A549 (cell line): ENCODE data around the gene INHBE. TPM values are rescaled to one million over a fixed set of nuclear protein-coding genes. Genes with fewer than 3 reads are reported as not detected.

Source experiments
- ATAC-seq, 2 experiments: fragments of 200-7000 bp in 1 of 2; fragments of >200 bp in 1 of 2; cut with Nextera tagmentation in 1 of 2; cut with Tn5 transposase in 1 of 2; 3 replicates each; pipeline versions ENCODE4 v1.8.0 to v1.9.1; 2018 to 2020; ENCODE audit warnings: mild to moderate bottlenecking in 1 of 2, moderate library complexity in 1 of 2
- CTCF ChIA-PET: fragments of 300-600 bp; sonication (Branson Sonifier 250); formaldehyde crosslinking; extraction: SDS; loops from one replicate; lab custom pipeline; 2021; ENCODE audit warnings: antibody characterized with exemption, inconsistent platforms; lab: Yijun Ruan, JAX
- POLR2A ChIA-PET: fragments of 350-600 bp; formaldehyde crosslinking; extraction: SDS; loops from one replicate; lab custom pipeline; 2021; ENCODE audit warnings: antibody characterized with exemption, inconsistent platforms; lab: Yijun Ruan, JAX
- DNase-seq, 2 experiments: peaks; one replicate each; pipeline versions ENCODE4 v3.0.0 to v3.0.0-alpha.2; 2011 to 2016; ENCODE audit warnings: low read depth in 1 of 2, low spot score in 1 of 2
- FAIRE-seq: peaks from 2 replicates; lab custom pipeline; 2011; peaks lifted over from hg19 to GRCh38; lab: Jason Lieb, UNC
- H3K27ac ChIP-seq, 2 experiments: fragments of >200 bp; sonication (Bioruptor Twin); formaldehyde crosslinking; 3 replicates each; pipeline ENCODE4 v1.5.1; 2016 to 2017
- H3K4me1 ChIP-seq: fragments of >200 bp; sonication (Bioruptor Twin); formaldehyde crosslinking; 3 replicates; pipeline ENCODE4 v1.6.1; 2016
- H3K4me2 ChIP-seq: fragments of >200 bp; sonication (Bioruptor Twin); formaldehyde crosslinking; 3 replicates; pipeline ENCODE4 v1.6.1; 2016
- H3K4me3 ChIP-seq: fragments of >200 bp; sonication (Bioruptor Twin); formaldehyde crosslinking; 3 replicates; pipeline ENCODE4 v1.5.1; 2016
- H3K9me3 ChIP-seq: fragments of >200 bp; sonication (Bioruptor Twin); formaldehyde crosslinking; 3 replicates; pipeline ENCODE4 v1.6.1; 2016
- CBX8 ChIP-seq: fragments of 200-600 bp; sonication (generic); IDR thresholded peaks from 2 replicates; pipeline ENCODE4 v1.6.1; 2016
- CHD4 ChIP-seq: fragments of 200-600 bp; sonication (generic); IDR thresholded peaks from 2 replicates; pipeline ENCODE4 v1.6.1; 2016; ENCODE audit warnings: antibody characterized with exemption, mild to moderate bottlenecking, borderline replicate concordance
- E2F6 ChIP-seq: IDR thresholded peaks from 2 replicates; pipeline ENCODE4 v1.6.1; 2012; ENCODE audit warnings: low read depth, borderline replicate concordance
- EP300 ChIP-seq, 2 experiments: fragments of >200 bp; sonication (Bioruptor Twin); formaldehyde crosslinking; IDR thresholded peaks; 2 replicates in 1 of 2; 3 replicates in 1 of 2; pipeline ENCODE4 v1.6.1; 2016 to 2017
- ESRRA ChIP-seq: fragments of 150-350 bp; IDR thresholded peaks from 2 replicates; pipeline ENCODE4 v1.6.1; 2014; ENCODE audit warnings: mild to moderate bottlenecking, low read length, borderline replicate concordance
- FOSL2 ChIP-seq, 2 experiments: fragments of 450-650 bp in 1 of 2; fragments of >200 bp in 1 of 2; sonication (Bioruptor Twin) in 1 of 2; formaldehyde crosslinking; IDR thresholded peaks; 2 replicates each; pipeline versions ENCODE4 v1.5.0 to v1.6.1; 2016 to 2020; ENCODE audit warnings: mild to moderate bottlenecking in 1 of 2, moderate library complexity in 1 of 2
- HDAC2 ChIP-seq: fragments of 200-600 bp; sonication (generic); IDR thresholded peaks from 2 replicates; pipeline ENCODE4 v1.6.1; 2016
- HMGXB4 ChIP-seq: fragments of 250-450 bp; sonication (Bioruptor Pico); IDR thresholded peaks from 2 replicates; pipeline ENCODE4 v1.5.0; 2021; ENCODE audit warnings: mild to moderate bottlenecking, moderate library complexity, borderline replicate concordance
- JUN ChIP-seq, 2 experiments: fragments of >200 bp; sonication (Bioruptor Twin); formaldehyde crosslinking; IDR thresholded peaks; 2 replicates in 1 of 2; 3 replicates in 1 of 2; pipeline ENCODE4 v1.6.1; 2016 to 2017
- MAZ ChIP-seq: fragments of 150-350 bp; IDR thresholded peaks from 2 replicates; pipeline ENCODE4 v1.6.1; 2014; ENCODE audit warnings: antibody characterized with exemption, low read depth, low read length, borderline replicate concordance
- NFE2L2 ChIP-seq: fragments of 150-350 bp; conservative IDR thresholded peaks from 2 replicates; pipeline ENCODE4 v1.6.1; 2014; ENCODE audit warnings: low read length
- PHF8 ChIP-seq: fragments of 200-600 bp; sonication (generic); IDR thresholded peaks from 2 replicates; pipeline ENCODE4 v1.6.1; 2016; ENCODE audit warnings: low read depth, mild to moderate bottlenecking, antibody characterized with exemption, moderate library complexity, borderline replicate concordance
- POLR2A ChIP-seq: IDR thresholded peaks from 2 replicates; pipeline ENCODE4 v1.6.1; 2012; ENCODE audit warnings: mild to moderate bottlenecking, low read length
- RCOR1 ChIP-seq: fragments of 150-350 bp; IDR thresholded peaks from 2 replicates; pipeline ENCODE4 v1.6.1; 2014; ENCODE audit warnings: antibody characterized with exemption, low read length, low read depth
- RFX5 ChIP-seq: fragments of 450-650 bp; IDR thresholded peaks from 2 replicates; pipeline ENCODE4 v1.7.1; 2014; ENCODE audit warnings: antibody characterized with exemption, mild to moderate bottlenecking, moderate library complexity
- SMC3 ChIP-seq: fragments of >200 bp; sonication (Bioruptor Twin); formaldehyde crosslinking; IDR thresholded peaks from 3 replicates; pipeline ENCODE4 v1.6.1; 2018; ENCODE audit warnings: inconsistent platforms
- SREBF2 ChIP-seq: fragments of 450-650 bp; IDR thresholded peaks from 2 replicates; pipeline ENCODE4 v1.6.1; 2014; ENCODE audit warnings: mild to moderate bottlenecking, moderate library complexity
- TP53 ChIP-seq: fragments of 250-450 bp; sonication (Bioruptor Pico); IDR thresholded peaks from 2 replicates; pipeline ENCODE4 v1.5.0; 2021; ENCODE audit warnings: mild to moderate bottlenecking, moderate library complexity
- ZFP36 ChIP-seq: fragments of 450-650 bp; IDR thresholded peaks from 2 replicates; pipeline ENCODE4 v1.6.1; 2014; ENCODE audit warnings: borderline replicate concordance; ENCODE audit not compliant: partially characterized antibody
- WGBS: methylation state at CpG from one replicate; pipeline ENCODE4 v1.1.6; 2017; ENCODE audit errors: missing lambda C conversion rate; 5-methylcytosine and 5-hydroxymethylcytosine counted together
- polyA plus RNA-seq, 4 experiments: library from polyadenylated mRNA; depleted of rRNA in 3 of 4; stranded (reverse); fragments of >200 nt; fragmentation: RNase III in 1 of 4; extraction: RNeasy Plus Mini Kit Qiagen cat#74134 plus additional on column Dnase treatment in 1 of 4; gene quantifications; 2 replicates in 3 of 4; 3 replicates in 1 of 4; pipeline ENCODE4 v1.2.3, GENCODE V29; 2011 to 2017
- TF ChIP-seq, protein P1 (sequence below): fragments of 250-450 bp; sonication (Bioruptor Pico); IDR thresholded peaks from 2 replicates; pipeline ENCODE4 v1.5.0; 2020; ENCODE audit warnings: low read depth, mild to moderate bottlenecking, moderate library complexity
- TF ChIP-seq, protein P2 (sequence below): fragments of >200 bp; sonication (Bioruptor Twin); formaldehyde crosslinking; IDR thresholded peaks from 2 replicates; pipeline ENCODE4 v1.6.1; 2016

The INHBE gene
- polyA plus RNA-seq, 2 of the 4 experiments (the other 2 are of a cell fraction), result 0.74 to 2.4 TPM

GRCh38 chr12:57415088-57415487 is 40.0 kb upstream of the INHBE start (continued):
- no peak for TF ChIP-seq SMC3
- TF ChIP-seq, protein P1, sequence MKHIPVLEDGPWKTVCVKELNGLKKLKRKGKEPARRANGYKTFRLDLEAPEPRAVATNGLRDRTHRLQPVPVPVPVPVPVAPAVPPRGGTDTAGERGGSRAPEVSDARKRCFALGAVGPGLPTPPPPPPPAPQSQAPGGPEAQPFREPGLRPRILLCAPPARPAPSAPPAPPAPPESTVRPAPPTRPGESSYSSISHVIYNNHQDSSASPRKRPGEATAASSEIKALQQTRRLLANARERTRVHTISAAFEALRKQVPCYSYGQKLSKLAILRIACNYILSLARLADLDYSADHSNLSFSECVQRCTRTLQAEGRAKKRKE (CRISPR knock-in tag), result no peak
- no peak for TF ChIP-seq POLR2A
- no peak for TF ChIP-seq E2F6
- TF ChIP-seq HMGXB4, result no peak

GRCh38 chr12:57416039-57416996 is 38.8 kb upstream of the INHBE start:
- peak in 1 of 2 experiments; percentile 76; a peak in 3 of 6 replicates for ATAC-seq
- CTCF ChIA-PET, result interaction anchor here (0.9 to 3.5 kb wide), 4 partner anchors 36 to 659 kb away, joined by 3 to 21 read pairs (median 3); no protein-coding TSS in a partner anchor

DNA sequence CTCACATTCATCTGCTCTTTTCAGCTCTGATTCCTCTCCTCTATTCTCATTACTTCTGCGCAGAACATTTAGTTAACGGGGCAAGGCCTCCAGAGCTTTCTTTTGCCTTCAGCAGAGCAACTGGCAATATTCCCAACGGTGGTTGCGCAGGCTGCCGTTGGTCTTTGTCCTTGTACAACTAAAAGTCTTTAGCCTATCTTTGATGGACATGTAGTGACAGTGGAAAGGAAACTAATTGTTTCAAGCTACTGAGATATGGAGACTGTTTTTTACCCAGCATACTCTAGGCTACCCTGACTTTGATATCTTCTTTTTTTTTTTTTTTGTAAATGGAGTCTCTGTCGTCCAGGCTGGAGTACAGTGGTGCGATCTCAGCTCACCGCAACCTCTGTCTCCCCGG is 36.9 kb upstream of the INHBE start:
- no peak for ATAC-seq
- H3K27ac ChIP-seq, result no peak overlapping the region
- TF ChIP-seq SREBF2, result no peak
- no peak for TF ChIP-seq HDAC2
- TF ChIP-seq TP53 (CRISPR knock-in tag), result no peak
- TF ChIP-seq, protein P2, sequence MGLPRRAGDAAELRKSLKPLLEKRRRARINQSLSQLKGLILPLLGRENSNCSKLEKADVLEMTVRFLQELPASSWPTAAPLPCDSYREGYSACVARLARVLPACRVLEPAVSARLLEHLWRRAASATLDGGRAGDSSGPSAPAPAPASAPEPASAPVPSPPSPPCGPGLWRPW, result no peak
- no peak for TF ChIP-seq NFE2L2
- TF ChIP-seq CBX8, result no peak
- TF ChIP-seq PHF8, result no peak
- no peak for TF ChIP-seq POLR2A
- no peak for TF ChIP-seq RFX5
- TF ChIP-seq MAZ, result no peak
- TF ChIP-seq ZFP36, result no peak
- TF ChIP-seq FOSL2 (IDR thresholded peaks at IDR 0.05), result no peak
- no peak for TF ChIP-seq FOSL2 (CRISPR knock-in tag; IDR thresholded peaks at IDR 0.05)
- no peak for TF ChIP-seq CHD4
- TF ChIP-seq ESRRA, result no peak
- no peak for TF ChIP-seq RCOR1
- TF ChIP-seq EP300 (IDR thresholded peaks at IDR 0.05), result no peak
- TF ChIP-seq JUN (IDR thresholded peaks at IDR 0.05), result no peak
- no peak for FAIRE-seq
- no peak overlapping the region for H3K4me3 ChIP-seq
- H3K4me1 ChIP-seq, result peaks cover 15% of the 10 kb centered on the region
- WGBS, result 98% methylated on average over 9 of the region's 9 CpGs
- CTCF ChIA-PET, result interaction anchor here (0.6 to 3.5 kb wide), 11 partner anchors 8 to 174 kb away, joined by 3 to 21 read pairs (median 4); partner anchors contain the start of gene INHBC
- no peaks in the 10 kb centered on the region for H3K9me3 ChIP-seq
- H3K4me2 ChIP-seq, result no peak overlapping the region
- no peak for DNase-seq
- POLR2A ChIA-PET, result no interaction called here

More at GRCh38 chr12:57416039-57416996, 38.8 kb upstream of the INHBE start:
- peak overlapping the region; percentile 26; the same call in 2 of the 3 replicates for H3K4me2 ChIP-seq
- POLR2A ChIA-PET, result no interaction called here
- H3K9me3 ChIP-seq, result no peaks in the 10 kb centered on the region
- WGBS, result 72% methylated on average over 8 of the region's 8 CpGs
- no peak for FAIRE-seq
- peak overlapping the region in 1 of 2 experiments; percentile 74; a peak in 3 of 6 replicates for H3K27ac ChIP-seq
- no peak overlapping the region for H3K4me3 ChIP-seq
- TF ChIP-seq FOSL2 (IDR thresholded peaks at IDR 0.05) (no peak), FOSL2 (CRISPR knock-in tag; IDR thresholded peaks at IDR 0.05) (peak; percentile 12; the same call in 1 of the 2 replicates), PHF8 (no peak)
- TF ChIP-seq, all 56 proteins: peak for 1
- DNase-seq, result peak in 1 of 2 experiments; percentile 30
- H3K4me1 ChIP-seq, result peaks cover 15% of the 10 kb centered on the region
